GM18907 (cell line): ENCODE results near the gene AGPAT3.

Experiments used
- ATAC-seq: cut with Tn5 transposase; IDR thresholded peaks from one replicate; pipeline ENCODE4 v1.9.1; 2021; ENCODE audit warnings: mild to moderate bottlenecking, moderate library complexity; ENCODE audit not compliant: unreplicated experiment

AGPAT3 gene

GRCh38 chr21:44011579-44012473 lies 146.8 kb downstream of the AGPAT3 start, which contains the start of gene TRAPPC10:
Gene TRAPPC10, plus strand, starts transcription at chr21:44012309. Its CDS starts 185 bp downstream, at chr21:44012494.
- peak; percentile 76 for ATAC-seq

DNA sequence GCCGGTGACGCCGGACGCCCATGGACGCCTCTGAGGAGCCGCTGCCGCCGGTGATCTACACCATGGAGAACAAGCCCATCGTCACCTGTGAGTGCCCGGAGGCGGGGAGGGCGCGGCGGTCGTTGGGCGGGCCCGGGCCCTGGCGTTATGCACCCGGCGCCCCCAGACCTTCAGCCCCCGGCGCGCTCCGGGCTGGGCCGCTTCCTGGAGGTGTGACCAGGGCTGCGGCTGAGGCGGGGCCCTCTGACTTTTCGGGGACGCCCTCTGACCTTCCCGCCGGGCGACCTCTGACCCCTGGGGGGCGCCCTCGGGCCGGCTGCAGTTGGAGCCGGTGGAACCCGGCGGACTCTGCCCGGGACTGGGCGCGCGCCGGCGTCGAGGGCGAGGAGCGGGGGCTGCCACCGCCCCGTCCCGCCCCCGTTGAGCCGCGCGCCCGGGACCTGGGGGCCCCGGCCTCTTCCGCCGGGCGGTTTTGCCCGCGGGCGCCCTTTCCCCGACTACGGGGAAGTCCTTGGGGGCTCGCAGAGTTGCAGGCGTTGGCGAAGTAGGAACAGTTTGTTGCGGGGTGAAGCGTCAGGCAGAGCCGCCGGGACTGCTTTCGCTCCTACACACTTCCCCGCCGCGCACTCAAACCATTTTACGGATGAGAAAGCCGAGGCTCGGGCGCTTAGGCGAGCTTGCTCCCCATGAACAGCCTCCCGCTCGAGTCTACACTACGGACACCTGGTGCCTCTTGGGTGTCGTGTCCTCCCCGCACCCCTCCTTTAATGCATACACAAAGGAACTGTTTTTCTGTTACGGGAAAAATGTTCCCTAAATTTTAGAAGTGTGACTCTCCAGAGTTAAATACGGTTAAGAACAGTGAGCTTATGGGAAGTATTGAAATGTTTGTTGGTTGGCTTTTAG lies 147.7 kb downstream of the AGPAT3 start:
- ATAC-seq = peak; percentile 67

DNA sequence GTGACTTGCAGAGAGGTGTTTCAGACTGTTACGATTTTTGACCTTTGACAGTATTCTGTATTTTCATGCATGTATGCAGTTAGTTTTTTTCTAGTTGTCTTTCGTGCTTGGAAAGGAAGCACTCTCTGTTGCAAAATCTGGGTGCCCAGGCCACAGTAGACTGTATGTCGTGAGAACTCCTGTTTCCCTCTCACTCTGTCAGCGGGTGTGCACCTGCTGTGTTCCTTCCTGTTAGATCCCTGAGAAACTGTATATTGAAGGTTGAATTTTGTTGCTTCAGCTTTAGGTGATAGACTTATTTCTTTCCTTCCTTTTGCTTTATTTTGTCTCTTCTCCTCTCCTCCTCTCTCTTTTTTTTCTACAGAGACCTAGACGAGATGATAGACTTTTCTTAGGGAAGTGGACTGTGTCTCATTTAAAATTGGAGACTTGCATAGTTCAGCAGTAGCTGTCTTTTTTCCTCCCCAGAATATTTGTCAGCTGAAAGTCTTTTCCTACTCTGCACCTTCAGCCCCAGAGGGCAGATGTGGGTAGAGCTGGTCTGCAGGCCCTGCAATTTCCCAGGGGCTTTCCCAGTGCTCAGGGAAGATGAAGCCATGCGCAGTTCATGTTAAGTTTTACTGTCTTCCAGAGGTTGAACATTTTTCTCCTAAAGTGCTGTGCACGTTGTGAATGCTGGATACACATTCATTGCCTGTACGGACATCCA lies 148.5 kb downstream of the AGPAT3 start:
- ATAC-seq = no peak

GRCh38 chr21:44017601-44018000 lies 152.6 kb downstream of the AGPAT3 start:
- ATAC-seq = no peak

- no peak for ATAC-seq
Observed at GRCh38 chr21:44018127-44018526, 153.1 kb downstream of the AGPAT3 start.

GRCh38 chr21:44018813-44019567 lies 154.0 kb downstream of the AGPAT3 start:
- ATAC-seq = no peak

DNA sequence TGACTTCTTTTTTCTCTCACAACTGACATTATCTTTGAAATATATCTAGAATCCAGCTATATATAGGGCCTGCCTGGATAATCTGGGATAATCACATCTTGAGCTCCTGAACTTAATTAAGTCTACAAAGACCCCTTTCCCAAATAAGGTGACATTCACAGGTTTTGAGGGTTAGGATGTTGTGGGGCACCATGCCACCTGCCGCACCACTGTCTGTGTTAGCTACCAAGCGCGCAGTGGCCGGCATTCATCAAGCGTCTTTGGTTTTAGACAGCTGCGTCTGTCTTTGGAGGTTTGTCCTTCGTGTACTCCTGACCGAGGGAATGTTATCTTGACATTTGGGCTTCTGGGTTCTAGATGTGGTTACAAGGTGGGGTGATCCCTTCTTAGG lies 154.5 kb downstream of the AGPAT3 start:
- no peak for ATAC-seq

- ATAC-seq = no peak
Observed at GRCh38 chr21:44020551-44020950, 155.5 kb downstream of the AGPAT3 start.

GRCh38 chr21:44021064-44021463 lies 156.0 kb downstream of the AGPAT3 start:
- ATAC-seq = no peak

- ATAC-seq = no peak
Observed at GRCh38 chr21:44024257-44024656, 159.2 kb downstream of the AGPAT3 start.

- no peak for ATAC-seq
Observed at GRCh38 chr21:44024887-44025353, 159.9 kb downstream of the AGPAT3 start.

GRCh38 chr21:44027607-44028286 lies 162.7 kb downstream of the AGPAT3 start:
- no peak for ATAC-seq

DNA sequence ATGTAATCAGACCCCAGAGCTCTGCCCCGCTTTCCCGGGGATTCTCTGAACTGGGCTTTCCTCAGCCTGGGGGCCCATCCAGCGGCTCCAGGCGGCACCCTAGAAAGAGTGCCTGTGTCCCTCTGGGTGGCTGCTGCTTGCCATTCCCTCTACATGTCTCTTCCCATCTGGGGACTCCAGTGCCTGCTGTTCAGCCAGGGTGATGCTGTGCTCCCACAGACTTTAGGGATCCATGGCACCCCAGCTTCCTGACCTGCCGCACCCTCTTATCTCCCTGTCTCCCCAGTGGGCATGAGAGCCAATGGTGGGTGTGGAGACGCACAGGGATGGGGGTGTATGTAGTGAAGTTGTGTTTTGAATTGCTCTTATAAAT lies 163.2 kb downstream of the AGPAT3 start:
- no peak for ATAC-seq

DNA sequence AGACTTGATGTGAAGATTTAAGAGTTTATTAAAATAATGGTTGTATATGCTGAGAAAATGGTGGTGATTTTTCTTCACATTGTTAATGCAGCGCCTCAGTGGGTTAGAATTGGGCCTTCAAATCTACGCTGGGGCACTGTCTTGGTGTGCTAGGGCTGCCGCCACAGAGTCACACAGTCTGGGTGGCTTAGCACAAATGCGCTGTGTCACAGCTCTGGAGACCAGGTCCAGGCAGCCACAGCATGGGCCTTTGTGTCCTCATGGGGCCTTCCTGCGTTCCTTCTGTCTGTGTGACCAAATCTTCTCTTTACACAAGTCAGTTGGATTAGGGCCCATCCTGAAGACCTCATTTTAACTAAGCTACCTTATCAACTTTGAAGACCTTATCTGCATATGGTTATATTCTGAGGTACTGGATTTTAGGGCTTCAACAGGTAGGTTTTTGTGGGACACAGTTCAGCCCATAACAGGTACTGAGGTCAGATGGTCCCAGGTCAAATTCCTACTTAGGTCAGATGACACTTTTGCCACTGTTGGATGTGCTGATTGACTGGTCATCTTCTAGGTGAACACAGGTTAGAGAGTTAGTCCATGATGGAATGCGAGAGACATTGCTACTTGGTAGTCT lies 164.6 kb downstream of the AGPAT3 start:
- no peak for ATAC-seq

GRCh38 chr21:44035244-44035643 lies 170.2 kb downstream of the AGPAT3 start:
- ATAC-seq = no peak
